Gastrocnemius medialis (tissue), 4 donors: ENCODE data around the gene OR11L1.

Source experiments
- POLR2A ChIP-seq, 2 donors: fragments of 450-650 bp; IDR thresholded peaks; one replicate each; pipeline ENCODE4 v1.6.1; 2017; ENCODE audit warnings: antibody characterized with exemption in 2 of 2, mild to moderate bottlenecking in 2 of 2, moderate library complexity in 2 of 2
- TF ChIP-seq, protein P1 (sequence below), 5 experiments: fragments of 450-650 bp in 3 of 5; fragments of 200-600 bp in 2 of 5; sonication (generic) in 2 of 5; IDR thresholded peaks in 4 of 5; conservative IDR thresholded peaks in 1 of 5; 1 replicate in 4 of 5; 2 replicates in 1 of 5; pipeline ENCODE4 v1.5.1; 2016 to 2019; ENCODE audit warnings: antibody characterized with exemption in 5 of 5, mild to moderate bottlenecking in 3 of 5, moderate library complexity in 3 of 5

DNA sequence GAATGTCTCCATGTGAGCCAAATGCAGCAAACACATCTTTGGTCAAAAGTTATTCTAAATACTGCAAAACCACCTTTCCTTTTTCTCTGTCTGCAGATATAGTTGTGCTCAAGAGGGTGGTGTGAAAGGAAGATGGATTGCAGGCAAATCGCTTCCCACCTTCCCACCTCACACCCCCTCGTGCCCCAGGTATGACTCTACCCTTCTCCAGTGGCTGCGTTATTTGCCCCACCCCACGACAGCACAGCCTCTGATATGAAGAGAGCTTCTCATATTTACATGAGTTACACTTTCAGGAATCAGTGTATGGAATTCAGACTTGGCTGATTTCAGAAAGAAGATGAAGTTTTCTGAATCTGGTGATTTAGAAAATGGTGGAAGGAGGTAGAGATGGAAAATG, 21.1 kb upstream of the OR11L1 start:
- TF ChIP-seq, protein P1, sequence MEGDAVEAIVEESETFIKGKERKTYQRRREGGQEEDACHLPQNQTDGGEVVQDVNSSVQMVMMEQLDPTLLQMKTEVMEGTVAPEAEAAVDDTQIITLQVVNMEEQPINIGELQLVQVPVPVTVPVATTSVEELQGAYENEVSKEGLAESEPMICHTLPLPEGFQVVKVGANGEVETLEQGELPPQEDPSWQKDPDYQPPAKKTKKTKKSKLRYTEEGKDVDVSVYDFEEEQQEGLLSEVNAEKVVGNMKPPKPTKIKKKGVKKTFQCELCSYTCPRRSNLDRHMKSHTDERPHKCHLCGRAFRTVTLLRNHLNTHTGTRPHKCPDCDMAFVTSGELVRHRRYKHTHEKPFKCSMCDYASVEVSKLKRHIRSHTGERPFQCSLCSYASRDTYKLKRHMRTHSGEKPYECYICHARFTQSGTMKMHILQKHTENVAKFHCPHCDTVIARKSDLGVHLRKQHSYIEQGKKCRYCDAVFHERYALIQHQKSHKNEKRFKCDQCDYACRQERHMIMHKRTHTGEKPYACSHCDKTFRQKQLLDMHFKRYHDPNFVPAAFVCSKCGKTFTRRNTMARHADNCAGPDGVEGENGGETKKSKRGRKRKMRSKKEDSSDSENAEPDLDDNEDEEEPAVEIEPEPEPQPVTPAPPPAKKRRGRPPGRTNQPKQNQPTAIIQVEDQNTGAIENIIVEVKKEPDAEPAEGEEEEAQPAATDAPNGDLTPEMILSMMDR (IDR thresholded peaks at IDR 0.05 in 4 of 5, conservative IDR thresholded peaks at IDR 0.05 in 1 of 5) = no peak
- TF ChIP-seq POLR2A (IDR thresholded peaks at IDR 0.05) = no peak
